NCI-H2029 (cell line): ENCODE data around the gene LCE5A.
"Not testable (repeated sequence)": the region's sequence is repeated elsewhere in the genome, so short reads cannot be mapped to it uniquely, and the experiment has no call there.

Experiments used
- DNase-seq: peaks from one replicate; lab custom pipeline; 2025; lab: John Stamatoyannopoulos, UW

Gene LCE5A, protein sequence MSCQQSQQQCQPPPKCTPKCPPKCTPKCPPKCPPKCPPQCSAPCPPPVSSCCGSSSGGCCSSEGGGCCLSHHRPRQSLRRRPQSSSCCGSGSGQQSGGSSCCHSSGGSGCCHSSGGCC

DNA sequence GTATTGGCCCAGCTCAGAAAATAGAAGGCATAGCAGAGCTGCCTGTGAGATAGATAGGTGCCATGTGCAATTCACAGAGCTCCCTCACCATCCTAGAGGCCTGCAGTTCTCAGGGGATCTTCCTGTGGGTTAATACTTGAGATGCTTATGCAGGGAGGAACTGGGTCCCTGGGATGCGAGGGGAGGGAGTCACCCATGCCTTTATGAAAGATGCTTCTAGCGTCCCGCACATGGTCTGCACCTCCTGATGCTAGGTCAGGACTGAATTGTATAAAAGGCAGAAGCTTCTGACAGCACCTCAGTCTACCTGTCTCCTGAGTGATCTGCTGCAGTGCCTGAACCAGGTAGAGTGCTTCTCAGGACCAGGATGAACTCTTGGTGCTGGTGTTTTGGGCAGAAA is at the start of gene LCE5A:
Gene LCE5A (plus strand): TSS at position 301 of the 400 bp plus-strand sequence. CDS start 732 bp downstream, outside the sequence.
- DNase-seq = no peak

DNA sequence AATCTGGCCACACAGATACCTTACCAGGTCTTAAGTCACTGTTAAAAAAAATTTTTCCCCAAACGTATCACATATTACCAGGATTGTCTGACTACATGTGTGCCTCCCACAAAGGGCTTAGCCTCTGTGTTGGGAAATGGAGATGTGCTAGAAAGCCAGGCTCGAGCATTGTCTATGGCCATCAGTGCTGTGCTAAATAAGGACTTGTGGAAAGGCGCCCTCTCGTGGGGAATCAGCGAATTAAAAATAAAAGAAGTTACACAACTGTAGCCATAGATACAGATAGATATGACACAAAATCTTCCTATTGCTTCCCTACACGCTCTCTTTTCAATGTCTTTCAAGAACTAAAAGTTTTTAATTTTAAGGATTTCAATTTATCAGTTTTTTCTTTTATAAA is 49.1 kb upstream of the LCE5A start:
- DNase-seq = no peak

DNA sequence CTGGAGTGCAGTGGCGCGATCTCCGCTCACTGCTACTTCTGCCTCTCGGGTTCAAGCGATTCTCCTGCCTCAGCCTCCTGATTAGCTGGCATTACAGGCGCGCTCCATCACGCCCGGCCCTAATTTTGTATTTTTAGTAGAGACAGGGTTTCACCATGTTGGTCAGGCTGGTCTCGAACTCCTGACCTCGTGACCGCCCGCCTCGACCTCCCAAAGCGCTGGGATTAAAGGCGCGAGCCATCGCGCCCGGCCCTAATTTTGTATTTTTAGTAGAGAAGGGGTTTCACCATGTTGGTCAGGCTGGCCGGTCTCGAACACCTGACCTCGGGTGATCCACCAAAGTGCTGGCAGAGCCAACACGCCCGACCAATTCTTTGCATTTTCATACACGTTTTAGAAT is 48.0 kb upstream of the LCE5A start:
- DNase-seq = no peak

DNA sequence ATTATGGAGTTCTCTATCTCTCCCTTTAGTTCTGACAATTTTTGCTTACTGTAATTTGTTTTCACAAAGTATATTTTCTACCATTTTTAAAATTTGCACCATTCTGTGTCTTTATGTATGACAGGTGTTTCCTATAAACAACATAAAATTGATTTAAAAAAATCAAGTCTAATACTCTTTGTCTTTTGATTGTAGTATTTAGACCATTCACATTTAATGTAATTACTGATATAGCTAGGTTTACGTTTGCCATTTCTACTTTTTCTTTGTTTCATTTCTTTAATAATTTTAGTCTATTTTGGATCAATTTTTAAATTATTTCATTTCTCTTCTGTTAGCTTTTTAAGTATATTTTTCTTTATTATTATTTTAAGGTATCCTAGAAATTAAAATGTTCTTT is 44.4 kb upstream of the LCE5A start:
- no peak for DNase-seq

DNA sequence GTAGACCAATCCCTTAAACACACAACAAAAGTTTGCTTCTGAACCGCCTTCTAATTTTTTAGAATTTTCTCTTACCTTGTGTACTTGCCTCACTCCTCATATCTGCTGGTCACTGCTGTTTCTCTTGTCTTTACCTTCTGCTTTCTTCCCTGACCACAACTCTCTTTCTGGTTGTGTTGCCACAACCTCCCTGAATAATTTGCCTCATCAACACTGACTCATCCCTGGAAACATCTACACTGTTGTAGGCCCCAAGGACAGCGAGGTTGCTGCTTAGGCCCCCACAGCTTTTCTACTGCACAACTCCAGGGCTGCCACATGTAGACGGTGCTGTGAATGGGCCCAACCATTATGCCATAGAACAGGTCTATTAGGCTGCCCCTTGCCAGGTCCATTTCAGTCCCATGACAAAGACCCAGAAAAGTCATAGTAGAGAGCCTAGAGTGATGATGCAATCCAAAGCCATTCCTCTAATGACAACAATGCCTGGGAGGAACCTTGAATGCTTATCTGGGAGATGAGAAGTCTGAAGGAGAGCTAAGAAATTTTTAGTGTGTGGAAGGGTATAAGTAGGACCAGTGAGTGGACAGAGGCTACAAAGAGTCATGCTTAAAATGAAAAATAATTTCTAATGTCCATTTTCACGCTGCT is 36.6 kb upstream of the LCE5A start:
- no peak for DNase-seq

DNA sequence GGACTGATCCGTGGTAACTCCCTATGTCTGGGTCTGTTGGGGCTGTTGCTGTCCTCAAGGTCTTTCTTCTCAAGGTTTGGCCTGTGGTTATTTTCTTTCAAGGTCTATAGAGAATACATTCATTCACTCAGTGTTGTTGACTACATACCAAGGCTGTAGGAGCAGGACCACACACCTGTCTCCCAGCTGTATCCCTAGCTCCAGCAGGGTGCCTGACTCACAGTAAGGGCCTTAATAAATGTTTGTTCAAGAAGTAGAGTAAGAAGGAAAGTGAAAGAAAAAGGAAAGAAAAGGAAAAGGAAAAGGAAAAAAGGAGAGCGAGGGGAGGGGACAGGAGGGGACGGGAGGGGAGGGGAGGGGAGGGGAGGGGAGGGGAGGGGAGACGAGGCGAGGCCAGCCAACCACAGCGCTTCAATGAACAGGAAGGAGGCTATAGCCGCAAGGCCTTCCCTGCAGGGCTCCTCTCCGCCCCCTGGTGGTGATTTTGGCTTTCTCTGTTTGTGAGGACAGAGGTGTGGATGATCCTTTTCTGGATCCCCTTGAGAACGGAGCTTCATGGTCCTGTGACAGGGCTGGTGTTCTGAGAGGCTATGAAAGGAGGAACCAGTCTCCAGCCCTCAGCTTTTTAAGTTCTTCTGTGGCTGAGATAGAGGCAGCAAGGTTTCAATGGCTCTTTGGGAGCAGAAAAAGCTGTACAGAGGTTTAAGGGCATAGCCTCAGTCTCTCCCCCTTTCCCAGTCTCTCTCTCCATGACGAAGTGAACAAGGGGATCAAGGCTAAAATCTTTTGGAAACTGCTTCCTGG is 30.6 kb upstream of the LCE5A start:
- DNase-seq = no peak

DNA sequence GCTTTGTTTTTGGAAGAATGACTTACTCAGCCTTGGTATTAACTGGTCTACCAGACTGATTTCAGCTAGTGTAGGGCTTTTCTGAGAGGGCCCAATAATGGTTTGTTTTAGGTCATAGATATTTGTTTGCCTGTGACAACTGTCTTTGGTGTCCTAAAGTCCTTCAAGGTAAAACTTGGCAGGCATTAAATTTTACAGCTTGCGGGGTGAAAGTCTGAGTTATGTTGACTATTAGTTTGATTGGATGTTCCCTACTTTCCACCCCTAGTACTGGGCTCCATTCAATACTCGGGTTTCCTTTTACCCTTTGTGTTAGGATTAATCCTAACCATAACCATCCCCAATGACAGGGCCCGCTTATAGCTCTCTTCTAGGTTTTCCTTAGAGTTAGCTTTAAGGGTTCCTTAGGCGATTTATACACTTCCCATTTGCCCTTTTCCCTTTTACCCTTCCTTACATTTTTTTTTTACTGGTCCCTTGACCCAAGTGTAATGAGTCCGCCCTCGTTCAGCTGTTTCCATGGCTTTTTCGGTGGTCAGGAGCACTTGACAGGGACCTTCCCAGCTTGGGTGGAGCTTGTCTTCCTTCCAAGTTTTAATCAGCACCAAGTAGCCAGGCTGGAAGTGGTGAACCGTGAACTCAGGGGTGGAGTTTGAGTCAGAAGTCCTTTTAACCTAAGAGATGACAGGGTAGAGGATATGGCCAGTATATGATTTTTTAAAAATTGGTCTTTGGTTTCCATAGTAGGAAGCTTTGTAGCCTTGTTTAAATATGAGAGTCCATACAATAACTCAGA is 28.5 kb upstream of the LCE5A start:
- DNase-seq = no peak

DNA sequence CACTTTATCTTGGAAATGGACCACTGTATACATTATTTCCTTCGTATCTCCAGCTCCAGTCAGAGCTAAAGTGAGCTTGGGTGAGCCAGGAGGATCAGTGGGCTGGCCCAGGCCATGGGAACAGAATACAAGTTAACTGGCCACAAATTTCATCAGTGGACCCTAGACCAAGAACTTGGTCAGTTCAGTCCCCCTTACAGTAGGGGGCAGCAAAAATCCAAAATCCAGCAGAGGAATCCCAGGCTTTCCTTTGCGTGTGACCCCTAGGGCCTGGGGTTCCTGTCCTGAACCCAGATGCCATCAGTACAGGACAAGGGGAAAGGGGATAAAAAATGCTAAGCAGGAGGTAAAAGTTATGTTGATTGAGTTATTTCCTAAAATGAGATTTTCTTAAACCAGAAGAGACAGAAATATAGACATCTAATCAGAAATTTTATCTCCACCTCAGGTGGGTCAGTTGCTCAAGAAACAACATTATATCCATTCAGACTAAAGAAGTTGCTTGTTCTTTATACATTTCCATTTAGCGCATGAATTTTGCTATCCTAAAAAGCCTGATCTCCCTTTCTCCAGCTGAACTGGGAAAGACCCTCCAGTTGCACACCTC is 24.1 kb upstream of the LCE5A start:
- DNase-seq = no peak

DNA sequence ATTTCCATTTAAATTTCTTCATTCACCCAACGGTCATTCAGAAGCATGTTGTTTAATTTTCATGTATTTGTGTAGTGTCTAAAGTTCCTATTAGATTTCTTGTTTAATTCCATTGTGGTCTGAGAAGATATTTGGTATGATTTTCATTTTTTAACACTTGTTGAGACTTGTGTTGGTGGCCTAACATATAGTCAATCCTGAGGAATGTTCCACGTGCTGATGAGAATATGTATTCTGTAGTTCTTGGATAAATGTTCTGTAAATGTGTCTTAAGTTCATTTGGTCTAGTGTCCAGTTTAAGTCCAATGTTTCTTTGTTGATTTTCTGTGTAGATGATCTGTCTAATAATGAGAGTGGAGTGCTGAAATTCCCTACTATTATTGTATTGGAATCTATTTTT is 22.7 kb upstream of the LCE5A start:
- DNase-seq = no peak

DNA sequence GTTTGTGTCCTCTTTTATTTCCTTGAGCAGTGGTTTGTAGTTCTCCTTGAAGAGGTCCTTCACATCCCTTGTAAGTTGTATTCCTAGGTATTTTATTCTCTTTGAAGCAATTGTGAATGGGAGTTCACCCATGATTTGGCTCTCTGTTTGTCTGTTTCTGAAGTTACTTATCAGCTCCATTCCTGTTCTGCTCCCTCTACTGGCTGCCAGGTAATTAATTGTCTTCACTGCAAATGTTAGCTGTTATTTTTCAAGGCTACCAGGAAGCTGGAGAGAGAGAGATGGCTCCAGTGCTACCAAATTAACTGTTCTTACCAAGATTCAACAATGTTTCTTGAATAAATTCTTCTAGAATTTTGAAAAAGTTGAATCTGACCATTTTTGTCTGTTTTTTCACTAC is 19.1 kb upstream of the LCE5A start:
- DNase-seq = not testable (repeated sequence)

DNA sequence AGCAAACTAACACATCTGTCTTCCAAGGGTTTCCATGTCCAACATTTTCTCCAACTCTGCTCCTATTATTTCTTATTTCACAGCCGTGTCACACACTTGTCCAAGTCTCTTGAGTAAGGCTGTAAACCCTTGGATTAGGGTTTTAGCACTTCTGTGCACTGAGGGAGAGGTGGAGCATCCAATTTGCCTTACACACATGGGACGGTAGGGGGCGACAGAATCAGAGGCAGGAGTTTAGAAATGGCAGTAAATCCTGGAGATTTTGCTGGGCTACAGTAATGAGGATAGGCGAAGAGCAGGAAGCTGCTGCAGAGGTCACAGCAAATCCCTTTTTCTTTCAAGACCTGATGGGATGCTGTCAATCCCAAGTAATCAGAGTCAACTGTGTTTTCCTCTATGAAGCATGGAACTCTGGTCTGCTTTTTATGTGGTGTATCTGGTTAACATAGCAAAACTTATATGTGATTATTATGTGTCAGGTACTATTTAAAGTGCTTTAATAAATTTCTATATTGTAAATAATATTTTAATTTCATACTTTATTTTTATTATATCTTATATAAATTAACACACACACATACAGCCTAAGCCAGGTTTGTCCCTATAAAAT is 15.4 kb upstream of the LCE5A start:
- DNase-seq = no peak

DNA sequence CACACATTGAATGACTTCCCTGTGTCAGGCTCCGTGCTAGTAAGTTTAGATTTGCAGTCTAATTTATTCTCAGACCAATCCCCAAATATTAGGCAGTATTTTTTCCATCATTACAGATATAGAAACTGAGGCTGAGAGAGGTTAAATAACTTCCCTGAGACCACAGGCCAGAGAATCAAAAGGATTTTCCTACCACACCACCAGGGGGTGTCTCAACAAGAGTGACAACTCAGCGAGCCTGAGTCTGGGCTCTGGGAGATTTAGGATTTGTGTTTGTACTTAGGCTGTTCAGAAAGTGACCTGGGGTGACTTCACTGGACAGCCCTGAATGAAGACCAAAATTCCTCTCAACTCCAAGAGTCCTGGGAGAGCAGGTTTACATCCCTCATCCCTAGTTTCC is 13.3 kb upstream of the LCE5A start:
- DNase-seq = no peak

DNA sequence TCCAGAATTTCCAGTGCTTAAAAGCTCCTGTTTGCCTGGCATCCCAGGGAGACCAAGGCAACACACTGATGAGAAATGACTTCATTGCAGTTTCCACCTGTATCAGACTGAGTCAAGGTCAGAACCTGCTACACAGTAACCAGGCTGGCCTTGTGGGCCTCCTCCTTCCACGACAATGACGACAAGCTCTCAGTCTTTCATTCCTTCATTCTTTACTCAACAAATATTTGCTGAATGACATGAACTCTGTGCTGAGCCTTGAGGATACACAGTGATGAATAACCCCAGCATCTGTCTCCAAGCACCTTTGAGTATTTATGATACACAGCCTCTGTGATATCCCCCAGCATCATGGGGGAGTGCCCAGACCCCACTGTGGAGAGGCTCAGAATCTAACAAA is 8.9 kb upstream of the LCE5A start:
- no peak for DNase-seq

DNA sequence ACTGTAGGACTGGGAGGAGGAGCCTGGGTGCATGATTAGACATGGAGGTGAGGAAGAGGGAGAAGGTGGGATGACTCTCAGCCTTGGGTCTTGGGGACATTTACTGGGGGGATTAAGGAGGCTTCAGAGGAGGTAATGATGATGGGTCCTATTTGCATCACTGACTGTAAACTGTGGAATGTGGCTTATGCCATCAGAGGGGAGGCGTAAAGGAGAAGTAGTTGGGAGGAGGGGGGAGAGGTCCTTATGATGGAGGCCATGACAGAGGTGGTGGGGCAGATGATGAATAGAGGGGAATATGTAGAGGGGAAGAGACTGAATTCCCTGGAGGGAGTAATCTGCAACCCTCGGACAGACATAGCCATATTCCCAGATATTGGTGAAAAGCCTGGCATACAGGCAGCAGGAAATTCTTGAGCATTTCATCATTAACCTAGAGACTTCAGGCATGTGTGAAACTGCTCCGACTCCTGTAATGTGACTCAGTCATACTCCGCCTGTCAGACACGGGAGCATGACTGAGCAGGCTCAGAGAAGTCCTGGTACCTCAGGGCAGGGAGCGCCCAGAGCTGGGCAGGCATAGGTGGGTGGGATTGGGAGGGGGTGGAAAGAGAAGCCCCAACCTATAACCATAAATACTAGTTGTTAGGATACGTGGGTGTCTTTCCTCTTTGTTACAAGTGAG is 8.0 kb upstream of the LCE5A start:
- no peak for DNase-seq

DNA sequence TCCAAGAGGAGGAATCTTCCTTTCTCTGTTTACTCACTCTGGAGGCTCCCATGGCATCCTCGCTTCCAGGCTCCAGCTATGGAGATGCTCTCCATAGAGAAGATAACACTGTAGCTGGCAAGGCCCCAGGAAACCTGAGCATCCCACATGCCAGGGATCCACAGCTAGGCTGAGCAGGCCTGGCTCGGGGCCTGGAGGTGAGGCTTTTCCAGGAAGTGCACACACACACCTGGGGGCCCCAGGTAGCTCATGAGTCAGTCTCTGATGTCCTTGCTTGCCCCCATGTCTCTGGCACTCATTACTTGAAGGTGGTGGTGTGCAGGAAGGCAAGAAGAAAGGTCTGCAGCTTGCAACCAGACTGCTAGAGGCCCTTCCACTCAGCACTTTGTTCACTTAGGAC is 5.5 kb upstream of the LCE5A start:
- no peak for DNase-seq

DNA sequence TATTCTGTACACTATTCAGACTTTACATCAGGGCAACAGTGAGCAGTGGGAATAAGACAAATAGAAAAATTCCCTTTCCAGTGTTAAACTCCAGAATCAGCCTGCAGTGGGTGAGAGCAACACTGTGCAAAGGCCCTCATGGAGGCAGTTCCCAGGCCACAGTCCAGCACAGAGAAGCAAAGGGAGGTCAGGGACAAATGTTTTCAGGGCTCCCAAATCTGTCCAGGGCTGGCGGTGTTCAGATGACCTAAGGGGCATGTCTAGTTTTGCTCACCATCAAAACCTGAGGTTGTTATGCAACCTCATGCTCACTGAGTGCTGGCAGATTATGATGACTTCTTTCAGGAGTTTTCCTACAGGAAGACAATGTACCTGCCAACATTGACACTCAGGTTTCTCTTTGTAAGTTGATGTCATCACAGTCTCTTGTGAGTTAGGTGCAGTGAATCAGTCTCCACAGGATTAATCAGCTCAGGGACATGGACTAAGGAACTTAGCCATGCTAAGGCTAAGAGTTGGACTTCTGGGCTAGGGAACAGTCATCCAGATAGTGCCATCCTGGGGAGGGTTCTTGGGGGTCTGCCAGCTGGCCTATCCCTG is 3.6 kb upstream of the LCE5A start:
- no peak for DNase-seq

DNA sequence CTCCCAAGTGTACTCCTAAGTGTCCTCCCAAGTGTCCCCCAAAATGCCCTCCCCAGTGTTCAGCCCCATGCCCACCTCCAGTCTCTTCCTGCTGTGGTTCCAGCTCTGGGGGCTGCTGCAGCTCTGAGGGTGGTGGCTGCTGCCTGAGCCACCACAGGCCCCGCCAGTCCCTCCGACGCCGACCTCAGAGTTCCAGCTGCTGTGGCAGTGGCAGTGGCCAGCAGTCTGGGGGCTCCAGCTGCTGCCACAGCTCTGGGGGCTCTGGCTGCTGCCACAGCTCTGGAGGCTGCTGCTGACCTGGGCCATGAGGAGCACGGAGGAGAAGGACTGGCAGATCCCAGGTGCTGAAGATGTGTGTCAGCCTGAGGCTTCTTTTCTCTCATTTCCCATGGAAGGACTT is 993 bp downstream of the LCE5A start:
- DNase-seq = no peak

DNA sequence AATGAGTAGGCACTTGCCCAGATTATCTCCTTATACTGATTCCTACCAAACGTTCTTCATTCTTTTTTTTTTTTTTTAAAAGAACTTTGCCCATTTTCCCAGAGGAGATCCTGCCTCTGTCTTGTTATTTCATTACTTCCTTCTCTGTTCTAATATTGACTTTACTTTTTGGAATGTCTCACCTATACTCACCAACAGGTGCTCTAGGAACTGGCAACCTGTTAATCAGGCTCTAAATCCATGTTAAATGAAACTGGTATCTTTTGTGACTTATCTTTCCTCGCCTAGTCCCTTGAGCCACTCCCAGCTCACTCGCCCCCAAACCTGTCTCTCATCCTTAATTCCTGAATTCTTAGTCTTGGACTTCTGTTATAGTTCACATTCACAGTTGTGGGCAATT is 2.5 kb downstream of the LCE5A start:
- no peak for DNase-seq

DNA sequence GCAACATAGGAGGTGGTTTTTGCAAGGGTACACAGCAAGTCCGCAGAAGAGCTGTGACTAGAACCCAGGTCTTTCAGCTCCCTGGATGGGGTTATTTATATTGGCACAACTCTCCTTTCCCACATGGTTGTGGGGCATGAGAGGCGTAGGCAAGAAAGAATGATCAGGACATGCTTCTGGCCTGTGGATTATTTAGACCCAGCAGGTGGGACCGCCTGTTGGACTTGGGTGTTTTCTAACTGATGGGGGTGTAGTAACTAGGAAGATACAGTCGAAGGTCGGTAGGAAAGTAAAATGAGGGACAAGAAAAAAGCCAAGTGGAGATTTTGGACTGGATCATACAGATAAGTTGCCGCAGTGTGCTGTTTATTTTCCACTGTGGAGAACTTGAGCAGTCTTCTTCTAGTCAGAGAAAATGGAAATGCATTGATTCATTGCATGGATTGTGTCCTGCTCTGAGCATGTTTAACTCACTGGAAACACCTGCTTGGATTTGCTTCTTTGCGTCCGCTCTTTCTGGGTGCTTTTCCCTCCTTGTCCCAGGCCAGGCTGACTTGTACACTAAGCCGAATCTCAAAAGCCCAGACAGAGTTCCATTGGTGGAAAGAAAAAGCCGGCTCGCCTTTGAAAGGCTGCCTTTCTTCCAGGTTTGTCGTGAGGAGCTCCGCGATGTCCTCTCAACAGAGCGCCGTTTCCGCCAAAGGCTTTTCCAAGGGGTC is 4.3 kb downstream of the LCE5A start:
- no peak for DNase-seq

DNA sequence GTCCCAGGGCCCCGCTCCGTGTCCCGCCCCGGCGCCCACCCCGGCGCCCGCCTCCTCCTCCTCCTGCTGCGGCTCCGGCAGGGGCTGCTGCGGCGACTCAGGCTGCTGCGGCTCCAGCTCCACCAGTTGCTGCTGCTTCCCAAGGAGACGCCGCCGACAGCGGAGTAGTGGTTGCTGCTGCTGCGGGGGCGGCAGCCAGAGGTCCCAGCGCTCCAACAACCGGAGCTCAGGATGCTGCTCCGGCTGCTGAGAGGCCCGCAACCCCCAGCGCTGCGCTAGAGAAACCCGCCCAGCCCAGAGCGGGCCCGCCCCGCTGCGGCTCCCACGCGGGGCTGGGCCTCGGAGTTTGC is 4.8 kb downstream of the LCE5A start:
- no peak for DNase-seq
